GM12872 (cell line): Measurements from ENCODE around the gene STEAP4.
A peak's percentile ranks its signal among the peaks of the same experiment; 100 is the strongest.

ENCODE experiments used
- TF ChIP-seq, protein P1 (sequence below): IDR thresholded peaks from 3 replicates; pipeline ENCODE4 v1.5.1; 2011; ENCODE audit warnings: low read depth, mild to moderate bottlenecking, low read length, moderate library complexity; ENCODE audit not compliant: insufficient read depth

The STEAP4 gene

DNA sequence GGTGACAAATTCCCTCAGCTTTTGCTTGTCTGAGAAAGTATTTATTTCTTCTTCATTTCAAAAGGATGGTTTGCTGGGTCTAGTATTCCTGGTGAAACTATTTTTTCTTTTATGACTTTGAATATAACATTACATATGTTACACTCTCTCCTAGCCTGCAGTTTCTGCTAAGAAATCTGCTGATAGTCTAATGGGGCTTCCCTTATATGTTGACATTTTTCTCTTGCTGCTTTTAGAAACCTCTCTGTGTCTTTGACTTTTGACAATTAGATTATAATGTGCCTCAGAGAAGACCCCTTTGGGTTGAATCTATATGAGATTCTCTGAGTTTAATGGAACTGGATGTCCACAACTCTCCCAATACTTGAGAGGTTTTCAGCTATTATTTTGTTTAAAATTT, 53.1 kb downstream of the STEAP4 start:
- TF ChIP-seq, protein P1, sequence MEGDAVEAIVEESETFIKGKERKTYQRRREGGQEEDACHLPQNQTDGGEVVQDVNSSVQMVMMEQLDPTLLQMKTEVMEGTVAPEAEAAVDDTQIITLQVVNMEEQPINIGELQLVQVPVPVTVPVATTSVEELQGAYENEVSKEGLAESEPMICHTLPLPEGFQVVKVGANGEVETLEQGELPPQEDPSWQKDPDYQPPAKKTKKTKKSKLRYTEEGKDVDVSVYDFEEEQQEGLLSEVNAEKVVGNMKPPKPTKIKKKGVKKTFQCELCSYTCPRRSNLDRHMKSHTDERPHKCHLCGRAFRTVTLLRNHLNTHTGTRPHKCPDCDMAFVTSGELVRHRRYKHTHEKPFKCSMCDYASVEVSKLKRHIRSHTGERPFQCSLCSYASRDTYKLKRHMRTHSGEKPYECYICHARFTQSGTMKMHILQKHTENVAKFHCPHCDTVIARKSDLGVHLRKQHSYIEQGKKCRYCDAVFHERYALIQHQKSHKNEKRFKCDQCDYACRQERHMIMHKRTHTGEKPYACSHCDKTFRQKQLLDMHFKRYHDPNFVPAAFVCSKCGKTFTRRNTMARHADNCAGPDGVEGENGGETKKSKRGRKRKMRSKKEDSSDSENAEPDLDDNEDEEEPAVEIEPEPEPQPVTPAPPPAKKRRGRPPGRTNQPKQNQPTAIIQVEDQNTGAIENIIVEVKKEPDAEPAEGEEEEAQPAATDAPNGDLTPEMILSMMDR: no peak

DNA sequence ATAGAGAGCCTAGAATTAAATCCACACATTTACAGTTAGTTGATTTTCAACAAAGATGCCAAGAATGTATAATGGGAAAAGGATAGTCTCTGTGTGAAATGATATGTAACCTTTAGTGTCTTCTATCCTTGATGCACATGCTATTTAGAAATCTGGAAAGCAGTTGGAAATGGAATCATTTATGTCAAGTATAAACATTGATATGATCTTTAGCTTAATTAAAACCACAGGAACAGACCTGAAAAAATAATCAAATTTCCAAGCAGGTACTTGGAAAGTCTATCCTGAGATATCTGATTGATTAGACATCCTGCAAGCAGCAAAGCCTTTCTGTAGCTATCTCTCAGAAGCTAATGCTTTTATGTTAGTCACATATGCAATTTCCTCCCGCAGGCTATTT, 62.4 kb downstream of the STEAP4 start:
- TF ChIP-seq, protein P1: no peak

DNA sequence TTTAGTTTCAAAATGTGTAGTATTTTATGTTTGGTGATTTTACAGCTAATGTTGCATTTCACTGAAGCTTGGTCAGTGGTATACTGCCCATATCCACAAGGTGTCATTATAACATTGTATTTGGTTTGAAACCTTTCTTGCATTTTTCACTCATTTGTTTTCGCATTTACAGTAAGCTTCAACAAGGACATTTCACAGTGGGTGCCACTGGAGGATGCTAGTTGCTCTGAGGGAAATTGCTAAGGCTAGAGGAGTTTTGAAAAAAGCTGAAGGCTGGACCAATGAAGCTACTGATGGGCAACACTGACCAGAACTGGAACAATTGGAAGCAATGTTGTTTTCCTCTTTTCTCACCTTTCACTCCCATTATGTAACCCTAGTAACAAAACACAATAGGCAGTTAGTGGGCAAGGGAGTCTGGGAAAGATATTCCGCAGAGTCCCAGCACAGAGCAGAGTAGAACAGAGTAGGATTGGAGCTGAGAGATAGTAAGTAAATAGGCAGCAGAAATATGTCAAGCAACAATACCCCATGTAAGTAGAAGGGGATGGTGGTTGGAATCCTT, 63.3 kb downstream of the STEAP4 start:
- TF ChIP-seq, protein P1: peak; percentile 57

DNA sequence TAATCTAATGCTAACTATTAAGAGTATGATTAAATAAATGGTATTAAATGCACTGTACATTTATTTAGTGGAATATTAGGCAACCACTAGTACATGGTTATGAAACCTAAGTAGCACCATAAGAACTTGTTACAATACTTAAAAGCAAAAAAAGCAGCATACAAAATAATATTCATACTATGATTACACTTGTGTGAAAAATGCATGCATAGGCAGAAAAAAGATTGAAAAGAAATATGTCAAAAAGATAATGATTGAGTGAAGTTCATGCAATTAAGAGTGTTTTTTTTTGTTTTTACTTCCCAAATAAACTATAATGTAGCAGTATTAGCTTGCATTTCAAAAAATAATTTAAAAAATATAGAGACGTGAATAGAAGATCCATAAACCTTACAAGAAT, 66.8 kb downstream of the STEAP4 start:
- TF ChIP-seq, protein P1: no peak

DNA sequence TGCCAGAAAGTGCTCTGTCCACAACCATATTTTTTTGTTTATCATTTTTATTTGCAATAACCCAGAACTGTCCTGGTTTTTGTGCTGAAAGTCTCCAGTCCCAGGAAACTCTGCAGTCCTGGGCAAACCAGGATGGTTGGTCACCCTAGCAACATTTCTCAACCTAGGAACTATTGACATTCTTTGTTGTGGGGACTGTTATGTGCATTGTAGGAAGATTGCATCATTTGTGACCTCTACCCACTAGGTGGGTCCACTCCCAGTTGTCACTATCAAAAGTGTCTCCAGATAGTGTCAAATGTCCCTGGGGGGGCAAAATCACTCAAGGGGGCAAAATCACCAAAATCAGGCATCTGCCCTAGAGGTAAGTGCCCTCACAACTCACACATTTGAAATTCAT, 72.9 kb downstream of the STEAP4 start:
- TF ChIP-seq, protein P1: no peak

DNA sequence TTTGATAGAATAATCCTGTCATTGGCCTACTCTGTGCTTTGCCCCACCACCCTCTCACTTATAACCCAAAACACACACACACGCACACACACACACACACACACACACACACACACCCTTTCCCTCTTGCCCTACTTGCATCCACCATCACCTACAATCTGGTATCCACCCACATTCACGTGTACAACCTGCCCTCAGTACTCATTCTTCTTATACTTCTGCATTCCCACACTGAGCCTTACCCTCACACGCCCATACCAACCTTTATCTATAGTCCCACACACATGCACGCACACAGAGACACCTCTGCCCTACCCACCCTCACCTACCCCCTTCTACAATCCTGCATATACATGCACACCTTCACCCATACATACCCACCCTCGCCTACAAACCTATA, 76.0 kb downstream of the STEAP4 start:
- TF ChIP-seq, protein P1: no peak

DNA sequence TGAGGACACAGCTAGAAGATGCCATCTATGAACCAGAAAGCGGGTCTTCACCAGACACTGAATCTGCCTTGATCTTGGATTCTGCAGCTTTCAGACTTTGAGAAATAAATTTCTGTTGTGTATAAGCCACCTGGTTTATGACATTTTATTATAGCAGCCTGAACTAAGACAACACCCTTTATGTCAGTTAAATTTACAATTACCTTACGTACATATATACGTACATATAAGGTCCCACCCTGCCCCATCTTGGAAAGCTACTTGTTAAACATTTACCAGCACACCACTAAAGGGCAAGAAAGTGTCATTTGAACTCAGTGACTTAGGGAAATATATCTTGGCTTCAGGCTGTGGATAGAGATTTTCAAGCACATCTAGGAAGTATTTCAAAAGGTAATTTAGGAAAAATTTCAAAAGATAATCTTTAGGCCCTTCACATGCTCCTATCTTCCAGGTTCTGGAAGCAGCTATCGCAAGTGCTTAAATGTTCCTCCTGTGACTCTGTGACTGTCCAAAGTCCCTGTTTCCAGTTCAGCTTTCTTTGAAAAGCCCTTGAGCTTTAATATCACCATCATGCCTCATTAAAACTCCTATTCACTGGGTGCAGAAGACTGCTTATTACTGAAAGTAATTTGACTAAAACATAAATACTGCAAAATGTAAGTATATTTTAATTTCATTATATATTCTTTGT, 77.2 kb downstream of the STEAP4 start:
- TF ChIP-seq, protein P1: no peak
